Sigmoid colon (tissue), 7 donors: ENCODE results near the gene PARVB. TPM values are rescaled to one million over a fixed set of nuclear protein-coding genes. Genes with fewer than 3 reads are reported as not detected.

Experiments
- DNase-seq: peaks from one replicate; pipeline ENCODE4 v3.0.0-alpha.2; 2019
- H3K27ac ChIP-seq, 4 donors: fragments of 200-600 bp; sonication (generic); one replicate each; pipeline ENCODE4 v1.5.1; 2016 to 2019; ENCODE audit warnings: mild to moderate bottlenecking in 1 of 4
- H3K27me3 ChIP-seq, 3 donors: fragments of 200-600 bp; sonication (generic); one replicate each; pipeline ENCODE4 v1.5.1; 2019; ENCODE audit warnings: mild to moderate bottlenecking in 1 of 3
- H3K36me3 ChIP-seq, 4 donors: fragments of 200-600 bp; sonication (generic); one replicate each; pipeline ENCODE4 v1.5.1; 2016 to 2019
- H3K4me1 ChIP-seq, 4 donors: fragments of 200-600 bp; sonication (generic); one replicate each; pipeline ENCODE4 v1.5.1; 2017 to 2019
- H3K4me3 ChIP-seq, 4 donors: fragments of 200-600 bp; sonication (generic); one replicate each; pipeline ENCODE4 v1.5.1; 2017 to 2019; ENCODE audit warnings: mild to moderate bottlenecking in 2 of 4, moderate library complexity in 1 of 4
- H3K9me3 ChIP-seq, 4 donors: fragments of 200-600 bp in 3 of 4; sonication (generic) in 3 of 4; one replicate each; pipeline versions ENCODE4 v1.5.1 to v1.6.1; 2013 to 2019
- CTCF ChIP-seq, 4 experiments: fragments of 450-650 bp in 3 of 4; fragments of 200-600 bp in 1 of 4; IDR thresholded peaks; one replicate each; pipeline ENCODE4 v1.5.1; 2016 to 2019; ENCODE audit warnings: antibody characterized with exemption in 4 of 4, mild to moderate bottlenecking in 3 of 4, moderate library complexity in 2 of 4
- EP300 ChIP-seq, 4 donors: sonication (generic); formaldehyde crosslinking; IDR thresholded peaks; one replicate each; pipeline ENCODE4 v1.6.1; 2017; ENCODE audit warnings: antibody characterized with exemption in 4 of 4
- POLR2A ChIP-seq, 2 donors: fragments of 450-650 bp; IDR thresholded peaks; one replicate each; pipeline ENCODE4 v1.6.1; 2016; ENCODE audit warnings: antibody characterized with exemption in 2 of 2, mild to moderate bottlenecking in 2 of 2, moderate library complexity in 2 of 2
- POLR2AphosphoS5 ChIP-seq, 4 donors: sonication (generic); formaldehyde crosslinking; IDR thresholded peaks; one replicate each; pipeline ENCODE4 v1.6.1; 2017; ENCODE audit warnings: antibody characterized with exemption in 4 of 4
- WGBS, 2 donors: extraction: QIAGEN DNeasy Blood & Tissue Kit; methylation state at CpG; one replicate each; pipeline ENCODE4 v1.1.7; 2013; 5-methylcytosine and 5-hydroxymethylcytosine counted together
- intact Hi-C: fragments of 100-400 bp; cut with DNase I; formaldehyde crosslinking; loops from one replicate; pipeline ENCODE4 v1.15.1; 2023
- polyA plus RNA-seq, 3 donors: library from polyadenylated mRNA; stranded (reverse); fragments of 200-250 nt; gene quantifications; one replicate each; pipeline ENCODE4 v1.2.3, GENCODE V29; 2013
- total RNA-seq, 4 donors: library from RNA; depleted of rRNA; stranded (reverse); fragments of >200 nt; gene quantifications; one replicate each; pipeline ENCODE4 v1.1.0, GENCODE V29; 2016
- donor health status: healthy with polysubstance abuse.
- donor health status: Bipolar disorder and iron deficiency.
- donor health status: healthy.

The PARVB gene
- total and polyA plus RNA-seq, 7 donors = 6.9 to 21.6 (median 18.9) TPM

- Histone ChIP-seq H3K27ac (peak overlapping the region; percentile 71 to 76 (median 72)), H3K9me3 (no peaks in the 10 kb centered on the region), H3K36me3 (no peaks in the 10 kb centered on the region), H3K27me3 (no peaks in the 10 kb centered on the region), H3K4me3 (no peak overlapping the region), H3K4me1 (peaks cover 0 to 59% (median 53%) of the 10 kb centered on the region in 4 donors)
- TF ChIP-seq POLR2A (IDR thresholded peaks at IDR 0.05) (no peak), CTCF (IDR thresholded peaks at IDR 0.05) (no peak), EP300 (IDR thresholded peaks at IDR 0.05) (no peak), POLR2AphosphoS5 (IDR thresholded peaks at IDR 0.05) (no peak)
- no peak for DNase-seq
- 40 to 60% methylated on average over 11 of the region's 11 CpGs for WGBS, 2 donors
- intact Hi-C loops = loop anchor here (5.0 kb wide), 4 partner anchors 94 to 276 kb away; no protein-coding TSS in a partner anchor
These were observed 61.7 kb downstream of the PARVB start for GRCh38 chr22:44085743-44086270.

GRCh38 chr22:44086271-44087088, 62.4 kb downstream of the PARVB start:
- TF ChIP-seq EP300 (IDR thresholded peaks at IDR 0.05) = no peak
- TF ChIP-seq POLR2AphosphoS5 (IDR thresholded peaks at IDR 0.05) = peak; percentile 37 to 71 (median 58)
- intact Hi-C loops = loop anchor here (5.0 kb wide), 4 partner anchors 94 to 276 kb away; no protein-coding TSS in a partner anchor
- 73% methylated on average over 17 of the region's 17 CpGs for WGBS, 2 donors
- peaks cover 0 to 62% (median 57%) of the 10 kb centered on the region in 4 donors for H3K4me1 ChIP-seq
- peak; percentile 90 for DNase-seq
- no peaks in the 10 kb centered on the region for H3K36me3 ChIP-seq
- H3K27ac ChIP-seq = peak overlapping the region; percentile 71 to 76 (median 72)
- no peaks in the 10 kb centered on the region for H3K9me3 ChIP-seq
- no peak overlapping the region for H3K4me3 ChIP-seq
- no peaks in the 10 kb centered on the region for H3K27me3 ChIP-seq

- 89 to 91% methylated on average over 4 of the region's 4 CpGs for WGBS, 2 donors
- TF ChIP-seq POLR2A (IDR thresholded peaks at IDR 0.05) (no peak), POLR2AphosphoS5 (IDR thresholded peaks at IDR 0.05) (no peak), CTCF (IDR thresholded peaks at IDR 0.05) (no peak), EP300 (IDR thresholded peaks at IDR 0.05) (no peak)
- no peaks in the 10 kb centered on the region for H3K36me3 ChIP-seq
- DNase-seq = no peak
- peaks cover 0 to 61% (median 53%) of the 10 kb centered on the region in 4 donors for H3K4me1 ChIP-seq
- no peaks in the 10 kb centered on the region for H3K9me3 ChIP-seq
- no peak overlapping the region for H3K4me3 ChIP-seq
- intact Hi-C loops = loop anchor here (5.0 kb wide), 4 partner anchors 95 to 275 kb away; no protein-coding TSS in a partner anchor
- H3K27me3 ChIP-seq = no peaks in the 10 kb centered on the region
- peak overlapping the region; percentile 71 to 76 (median 72) for H3K27ac ChIP-seq
These were observed 63.0 kb downstream of the PARVB start for GRCh38 chr22:44087089-44087430.

GRCh38 chr22:44088976-44089570, 65.0 kb downstream of the PARVB start:
- DNase-seq = peak; percentile 83
- 69 to 80% methylated on average over 17 of the region's 17 CpGs for WGBS, 2 donors
- peaks cover 0 to 61% (median 53%) of the 10 kb centered on the region in 4 donors for H3K4me1 ChIP-seq
- no peaks in the 10 kb centered on the region for H3K27me3 ChIP-seq
- no peaks in the 10 kb centered on the region for H3K36me3 ChIP-seq
- H3K9me3 ChIP-seq = no peaks in the 10 kb centered on the region
- H3K4me3 ChIP-seq = no peak overlapping the region
- TF ChIP-seq POLR2AphosphoS5 (IDR thresholded peaks at IDR 0.05) (peak; percentile 44 to 73 (median 60)), EP300 (IDR thresholded peaks at IDR 0.05) (peak in 1 of 4 donors; percentile 31), CTCF (IDR thresholded peaks at IDR 0.05) (no peak), POLR2A (IDR thresholded peaks at IDR 0.05) (no peak)
- intact Hi-C loops = loop anchor here (2.0 to 5.0 kb wide), 5 partner anchors 70 to 273 kb away; no protein-coding TSS in a partner anchor
- peak overlapping the region; percentile 1 to 75 (median 60) for H3K27ac ChIP-seq
